Esophagus (tissue), 2 donors: ENCODE measurements around the gene FGFR3. TPM values are rescaled to one million over a fixed set of nuclear protein-coding genes. Genes with fewer than 3 reads are reported as not detected.

Experiments
- H3K27ac ChIP-seq, 2 donors: one replicate each; pipeline ENCODE4 v1.5.1; 2013; ENCODE audit warnings: low read depth in 2 of 2, mild to moderate bottlenecking in 2 of 2, inconsistent platforms in 1 of 2, low read length in 1 of 2, moderate library complexity in 1 of 2
- H3K27me3 ChIP-seq, 2 donors: one replicate each; pipeline ENCODE4 v1.6.1; 2013; ENCODE audit warnings: low read length in 2 of 2, control low read depth in 1 of 2, mild to moderate bottlenecking in 1 of 2; ENCODE audit not compliant: insufficient read depth in 2 of 2, control insufficient read depth in 1 of 2
- H3K36me3 ChIP-seq, 2 donors: one replicate each; pipeline ENCODE4 v1.6.1; 2013; ENCODE audit warnings: low read length in 1 of 2; ENCODE audit not compliant: control insufficient read depth in 2 of 2, insufficient read depth in 2 of 2
- H3K4me1 ChIP-seq, 2 donors: one replicate each; pipeline ENCODE4 v1.6.1; 2013; ENCODE audit warnings: low read length in 1 of 2; ENCODE audit not compliant: control insufficient read depth in 2 of 2, insufficient read depth in 2 of 2
- H3K4me3 ChIP-seq, 2 donors: one replicate each; pipeline ENCODE4 v1.5.1; 2013; ENCODE audit warnings: low read length in 2 of 2, mild to moderate bottlenecking in 2 of 2, low read depth in 1 of 2, moderate library complexity in 1 of 2
- H3K9me3 ChIP-seq, 2 donors: one replicate each; pipeline ENCODE4 v1.6.1; 2013; ENCODE audit warnings: mild to moderate bottlenecking in 2 of 2, low read depth in 1 of 2, low read length in 1 of 2, moderate library complexity in 1 of 2; ENCODE audit not compliant: control insufficient read depth in 2 of 2, insufficient read depth in 1 of 2
- WGBS, 2 donors: extraction: QIAGEN DNeasy Blood & Tissue Kit; methylation state at CpG; one replicate each; pipeline ENCODE4 v1.1.7; 2013; 5-methylcytosine and 5-hydroxymethylcytosine counted together
- polyA plus RNA-seq, 2 donors: library from polyadenylated mRNA; stranded (reverse); fragments of 200-250 nt; gene quantifications; one replicate each; pipeline ENCODE4 v1.2.3, GENCODE V29; 2013
- donor health status: healthy with polysubstance abuse.
- donor health status: Bipolar disorder and iron deficiency.

Gene FGFR3
- polyA plus RNA-seq, 2 donors, result 97.6 to 121 TPM

GRCh38 chr4:1813231-1813630, 20.1 kb downstream of the FGFR3 start:
- Histone ChIP-seq H3K27me3 (no peaks in the 10 kb centered on the region), H3K9me3 (no peaks in the 10 kb centered on the region), H3K36me3 (peaks cover 7 to 47% of the 10 kb centered on the region in 2 donors), H3K4me1 (no peaks in the 10 kb centered on the region), H3K4me3 (no peak overlapping the region), H3K27ac (no peak overlapping the region)
- WGBS, 2 donors, result 67 to 71% methylated on average over 9 of the region's 9 CpGs

- Histone ChIP-seq H3K27ac (no peak overlapping the region), H3K27me3 (no peaks in the 10 kb centered on the region), H3K9me3 (no peaks in the 10 kb centered on the region), H3K4me3 (no peak overlapping the region), H3K4me1 (no peaks in the 10 kb centered on the region), H3K36me3 (peaks cover 8 to 49% of the 10 kb centered on the region in 2 donors)
- 68 to 69% methylated on average over 9 of the region's 9 CpGs for WGBS, 2 donors
Measured at GRCh38 chr4:1813915-1814314, 20.8 kb downstream of the FGFR3 start.

DNA sequence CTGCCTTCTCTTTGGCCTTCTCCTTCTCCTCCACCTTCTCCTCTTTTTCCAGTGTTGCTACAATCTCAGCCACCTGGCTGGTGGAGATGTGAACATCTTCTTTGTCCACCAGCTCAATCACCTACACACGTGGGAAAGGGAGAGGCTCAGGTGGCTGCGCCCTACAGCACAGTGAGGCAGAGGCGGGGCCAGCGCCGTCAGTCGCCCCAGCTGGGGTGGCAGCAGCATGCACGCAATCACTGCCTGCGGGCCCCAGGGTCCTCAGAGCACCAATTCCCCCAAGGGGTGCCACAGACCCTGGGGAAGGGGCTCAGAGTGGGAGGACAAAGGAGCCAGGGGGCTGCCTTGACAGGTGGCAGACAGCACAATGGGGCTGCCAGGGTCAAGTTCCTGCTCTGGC, 21.4 kb downstream of the FGFR3 start:
- Histone ChIP-seq H3K4me1 (no peaks in the 10 kb centered on the region), H3K9me3 (no peaks in the 10 kb centered on the region), H3K4me3 (no peak overlapping the region), H3K27me3 (no peaks in the 10 kb centered on the region), H3K36me3 (peaks cover 13 to 53% of the 10 kb centered on the region in 2 donors), H3K27ac (no peak overlapping the region)
- WGBS, 2 donors, result 84 to 86% methylated on average over 8 of the region's 8 CpGs

DNA sequence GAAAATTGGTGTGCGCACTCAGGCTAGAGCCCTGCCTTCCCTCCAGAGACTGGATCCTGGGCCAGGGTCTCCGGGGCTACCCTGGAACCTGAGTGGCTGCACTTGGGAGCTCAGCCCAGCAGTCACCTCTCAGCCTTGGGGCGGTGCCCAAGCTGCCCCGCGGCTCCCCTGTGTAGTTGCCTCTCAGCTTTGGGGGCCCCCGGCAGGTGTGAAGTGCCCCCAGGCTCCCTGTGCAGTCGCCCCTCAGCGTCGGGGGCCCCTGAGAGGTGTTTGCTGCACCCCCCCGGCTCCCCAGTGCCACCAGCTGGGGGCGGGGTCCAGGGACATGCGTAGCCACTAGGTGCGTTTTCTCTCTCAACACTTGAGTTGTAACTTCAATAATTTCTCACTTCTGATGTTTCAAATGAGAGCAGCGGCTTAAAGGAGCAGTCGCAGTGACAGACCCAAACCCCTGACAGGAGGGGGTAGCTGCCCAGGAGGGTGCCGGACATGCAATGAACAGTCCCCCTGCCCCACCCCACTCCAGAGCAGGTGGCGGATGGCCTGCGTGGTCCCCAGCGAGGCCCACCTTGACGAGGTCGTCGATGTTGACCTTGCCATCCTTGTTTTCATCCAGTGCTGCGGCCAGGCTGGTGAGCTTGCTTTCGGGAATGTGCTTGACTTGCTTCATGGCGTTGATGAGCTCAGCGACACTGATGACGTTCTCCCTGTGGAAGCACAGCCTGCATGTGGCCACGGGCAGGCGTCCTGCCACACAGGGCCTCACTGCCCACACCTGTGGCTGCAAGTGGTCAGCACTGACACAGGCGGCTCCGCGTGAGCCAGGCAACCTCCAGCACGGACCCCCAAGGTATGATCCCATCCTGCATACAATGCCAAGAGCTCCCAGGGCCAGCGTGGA, 22.3 kb downstream of the FGFR3 start:
- 93 to 94% methylated on average over 34 of the region's 34 CpGs for WGBS, 2 donors
- Histone ChIP-seq H3K27me3 (no peaks in the 10 kb centered on the region), H3K27ac (no peak overlapping the region), H3K4me1 (no peaks in the 10 kb centered on the region), H3K4me3 (no peak overlapping the region), H3K36me3 (peaks cover 14 to 57% of the 10 kb centered on the region in 2 donors), H3K9me3 (no peaks in the 10 kb centered on the region)

- H3K36me3 ChIP-seq, result peaks cover 14 to 53% of the 10 kb centered on the region in 2 donors
- no peaks in the 10 kb centered on the region for H3K4me1 ChIP-seq
- H3K4me3 ChIP-seq, result no peak overlapping the region
- 86% methylated on average over 25 of the region's 25 CpGs for WGBS, 2 donors
- no peaks in the 10 kb centered on the region for H3K9me3 ChIP-seq
- H3K27ac ChIP-seq, result no peak overlapping the region
- H3K27me3 ChIP-seq, result no peaks in the 10 kb centered on the region
Measured at GRCh38 chr4:1815997-1816860, 23.1 kb downstream of the FGFR3 start.

DNA sequence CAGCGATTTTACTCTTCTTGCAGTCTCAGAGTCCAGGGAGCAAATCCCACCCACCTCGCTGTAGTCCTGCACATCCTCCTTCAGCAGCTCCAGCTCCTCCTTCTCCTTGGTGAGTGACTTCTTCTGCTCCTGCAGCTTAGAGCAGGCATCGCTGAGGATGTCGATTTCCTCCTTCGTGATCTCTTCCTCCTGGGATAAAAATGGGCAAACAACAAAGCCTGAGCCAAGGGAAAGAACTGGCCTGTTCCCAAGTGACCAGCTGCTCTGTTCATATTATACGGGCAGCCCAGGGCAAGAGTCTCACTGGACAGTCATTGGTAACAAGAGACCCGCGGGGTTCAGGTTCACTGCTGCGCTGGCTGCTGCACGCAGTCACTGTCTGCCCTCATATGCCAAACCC, 26.2 kb downstream of the FGFR3 start:
- WGBS, 2 donors, result 76 to 80% methylated on average over 10 of the region's 10 CpGs
- no peak overlapping the region for H3K27ac ChIP-seq
- no peaks in the 10 kb centered on the region for H3K4me1 ChIP-seq
- peaks cover 26 to 62% of the 10 kb centered on the region in 2 donors for H3K36me3 ChIP-seq
- H3K4me3 ChIP-seq, result no peak overlapping the region
- H3K9me3 ChIP-seq, result no peaks in the 10 kb centered on the region
- H3K27me3 ChIP-seq, result no peaks in the 10 kb centered on the region

DNA sequence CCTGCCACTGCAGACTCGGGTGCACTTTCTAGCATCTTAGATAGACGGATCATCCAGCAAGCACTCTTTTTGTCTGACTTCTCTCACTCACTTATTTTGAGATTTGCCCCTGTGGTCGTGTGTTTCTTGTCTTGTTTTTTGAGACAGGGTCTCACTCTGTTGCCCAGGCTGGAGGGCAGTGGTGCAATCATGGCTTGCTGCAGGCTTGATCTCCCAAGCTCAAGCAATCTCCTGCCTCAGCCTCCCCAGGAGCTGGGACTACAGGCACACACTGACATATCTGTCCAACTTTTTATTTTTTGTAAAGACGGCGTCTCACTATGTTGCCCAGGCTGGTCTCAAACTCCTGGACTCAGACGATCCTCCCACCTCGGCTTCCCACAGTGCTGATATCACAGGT, 26.7 kb downstream of the FGFR3 start:
- H3K36me3 ChIP-seq, result peaks cover 29 to 63% of the 10 kb centered on the region in 2 donors
- H3K27ac ChIP-seq, result no peak overlapping the region
- H3K4me3 ChIP-seq, result no peak overlapping the region
- 85 to 87% methylated on average over 7 of the region's 7 CpGs for WGBS, 2 donors
- H3K27me3 ChIP-seq, result no peaks in the 10 kb centered on the region
- peaks cover 0 to 2% of the 10 kb centered on the region in 2 donors for H3K4me1 ChIP-seq
- no peaks in the 10 kb centered on the region for H3K9me3 ChIP-seq

GRCh38 chr4:1821679-1822567, 28.8 kb downstream of the FGFR3 start:
- 96 to 98% methylated on average over 15 to 18 of the region's 18 CpGs for WGBS, 2 donors
- no peaks in the 10 kb centered on the region for H3K27me3 ChIP-seq
- peaks cover 0 to 2% of the 10 kb centered on the region in 2 donors for H3K4me1 ChIP-seq
- peaks cover 32 to 66% of the 10 kb centered on the region in 2 donors for H3K36me3 ChIP-seq
- no peak overlapping the region for H3K27ac ChIP-seq
- no peaks in the 10 kb centered on the region for H3K9me3 ChIP-seq
- no peak overlapping the region for H3K4me3 ChIP-seq
